T1000 (cell line): ENCODE data around the gene CNMD.
"Not testable (repeated sequence)": the region's sequence is repeated elsewhere in the genome, so short reads cannot be mapped to it uniquely, and the experiment has no call there.

Experiments
- DNase-seq: peaks from one replicate; lab custom pipeline; 2025; ENCODE audit warnings: mixed read lengths; lab: John Stamatoyannopoulos, UW

Gene CNMD

DNA sequence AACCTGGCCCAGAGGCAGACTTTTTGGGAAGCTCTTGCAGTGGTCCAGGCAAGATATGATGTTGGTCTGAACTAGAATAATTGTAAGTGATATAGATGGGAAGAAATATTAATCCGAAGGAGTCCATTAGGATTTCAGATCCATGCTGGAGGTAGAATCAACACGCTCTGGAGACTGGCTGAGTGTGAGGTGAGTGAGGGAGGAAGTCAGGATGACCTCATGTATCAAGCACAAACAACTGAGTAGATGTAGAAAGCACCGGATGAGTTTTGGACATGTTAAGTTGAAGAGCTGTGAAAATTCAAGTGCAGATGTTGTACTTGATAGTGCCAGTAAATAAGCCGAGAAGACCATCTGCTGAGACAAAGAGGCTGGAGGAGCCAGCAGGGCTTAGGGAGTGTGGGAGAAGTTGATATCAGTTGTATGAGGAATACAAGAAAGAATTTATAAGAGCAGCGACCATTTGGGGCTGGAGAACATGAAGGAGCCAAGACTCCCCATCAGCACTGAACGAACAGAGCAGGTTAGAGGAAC is 5.3 kb upstream of the CNMD start:
- no peak for DNase-seq

DNA sequence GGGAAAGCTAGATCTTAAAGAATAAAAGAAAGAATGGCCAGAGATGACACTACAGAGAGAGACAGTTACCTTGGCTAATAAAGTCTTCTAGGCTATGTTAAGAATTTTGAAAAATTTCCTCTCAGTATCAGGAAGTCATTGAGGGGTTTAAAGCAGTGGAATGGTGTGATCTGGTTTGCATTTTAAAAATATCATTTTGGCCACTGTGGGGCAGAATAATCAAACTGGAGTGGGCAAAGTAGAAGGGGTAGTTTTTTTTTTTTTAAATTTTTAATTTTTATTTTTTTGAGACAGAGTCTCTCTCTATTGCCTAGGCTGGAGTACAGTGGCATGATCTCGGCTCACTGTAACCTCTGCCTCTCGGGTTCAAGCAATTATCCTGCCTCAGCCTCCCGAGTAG is 4.4 kb upstream of the CNMD start:
- no peak for DNase-seq

DNA sequence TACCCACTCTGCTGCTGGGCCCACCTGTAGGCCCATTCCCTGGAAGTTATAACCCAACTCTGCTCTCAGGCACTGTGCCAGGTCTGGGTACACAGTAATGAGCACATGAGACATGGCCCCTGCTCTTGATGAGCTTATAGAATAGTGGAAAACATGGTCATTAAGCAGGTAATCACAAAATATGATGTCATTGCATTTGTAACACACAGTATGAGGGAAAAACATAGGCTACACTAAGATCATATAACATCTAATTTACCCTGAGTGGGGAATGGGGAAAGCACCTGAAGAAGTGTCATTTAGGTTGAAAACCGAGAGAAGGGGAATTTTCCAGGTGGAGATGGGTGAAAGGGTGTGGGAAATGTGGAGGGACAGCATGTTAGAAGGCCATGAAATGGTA is 3.9 kb upstream of the CNMD start:
- no peak for DNase-seq

DNA sequence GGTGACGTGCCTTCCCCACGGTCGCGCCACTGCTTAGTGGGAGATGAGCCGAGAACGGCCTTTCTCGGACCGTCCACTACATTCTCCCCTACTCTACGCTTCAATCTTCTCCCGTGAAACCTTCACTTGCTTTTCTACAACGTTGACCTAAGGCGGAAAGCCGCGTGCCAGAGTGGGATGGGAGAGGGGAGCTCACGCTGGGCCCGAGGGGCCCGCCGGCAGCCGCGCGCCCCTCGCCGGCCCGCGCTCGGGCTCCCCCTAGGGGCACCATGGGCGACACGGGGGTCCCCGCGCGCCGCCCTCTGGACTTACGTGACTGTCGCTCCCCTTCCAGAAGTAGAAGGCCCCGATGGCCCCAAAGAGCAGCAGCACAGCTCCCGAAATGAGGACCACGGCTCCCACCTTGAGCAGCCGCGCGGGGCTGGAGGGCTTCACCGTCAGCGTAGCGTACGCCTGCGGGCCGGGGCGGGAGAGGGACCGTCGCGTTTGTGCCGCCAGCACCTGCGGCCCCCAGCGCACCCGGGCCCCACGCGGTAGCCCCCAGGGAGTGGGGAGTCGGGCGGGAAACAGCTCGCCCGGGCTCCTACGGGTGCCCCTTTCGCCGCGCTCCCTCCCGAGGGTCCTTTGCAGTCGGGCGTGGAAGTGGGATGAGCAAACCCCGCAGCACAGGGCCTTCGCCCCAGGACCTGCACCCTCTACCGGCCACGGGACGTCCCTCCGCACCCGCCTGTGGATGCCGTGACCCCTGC is 727 bp downstream of the CNMD start:
- no peak for DNase-seq

DNA sequence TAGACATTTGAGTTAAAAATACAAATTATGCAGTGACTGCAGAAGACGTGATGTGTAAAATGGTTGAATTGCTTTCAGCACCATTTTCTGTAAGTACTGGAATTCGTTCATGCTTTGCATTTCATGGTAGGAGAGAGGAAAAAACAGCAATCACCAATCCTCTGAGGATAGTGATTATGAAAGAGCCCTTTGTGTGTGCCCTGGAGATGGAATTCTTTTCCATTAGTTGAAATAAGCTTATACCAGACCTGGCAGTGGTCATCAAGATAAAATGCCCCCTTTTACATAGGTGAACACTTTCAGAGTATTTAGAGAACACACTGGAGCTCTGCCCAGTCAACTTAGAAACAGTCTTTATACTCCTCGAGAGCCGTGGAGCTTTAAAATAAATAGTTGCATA is 1.7 kb downstream of the CNMD start:
- DNase-seq, result no peak

DNA sequence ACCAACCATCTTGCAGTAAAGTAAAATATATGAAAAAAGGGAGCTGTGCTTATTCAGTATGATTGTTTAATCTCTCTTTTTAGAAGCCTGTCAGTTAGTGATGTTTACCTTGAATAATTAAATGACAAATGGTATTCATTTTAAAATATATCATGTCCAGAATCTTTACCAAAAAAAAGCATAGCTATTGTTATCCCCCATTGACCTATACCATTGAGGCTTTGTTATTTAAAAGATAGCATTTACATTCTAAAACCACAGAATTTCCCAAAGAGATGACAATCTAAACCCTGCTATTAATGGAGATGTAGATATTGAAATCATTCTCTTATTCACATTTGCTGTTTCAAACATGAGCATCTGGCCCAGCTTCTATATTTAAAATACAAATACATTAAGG is 2.2 kb downstream of the CNMD start:
- no peak for DNase-seq

DNA sequence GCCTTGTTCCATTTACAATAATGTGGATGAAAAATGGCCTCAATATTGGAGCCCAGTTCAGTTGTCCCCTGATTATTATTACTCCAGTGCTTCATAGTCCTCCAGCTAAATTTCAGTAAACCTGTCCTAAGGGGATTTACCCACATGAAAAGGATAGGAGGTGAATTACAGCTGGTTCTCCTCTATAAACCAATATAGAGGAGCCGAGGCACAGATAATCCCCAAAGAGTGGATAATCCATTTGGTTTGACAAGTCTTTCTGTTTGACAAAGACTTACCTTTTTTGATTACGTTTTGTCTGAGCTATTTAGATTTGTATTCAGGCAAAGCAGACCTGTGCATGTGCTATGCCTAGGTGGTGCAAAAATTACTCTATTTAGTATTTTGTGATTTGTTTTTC is 2.7 kb downstream of the CNMD start:
- DNase-seq, result no peak

DNA sequence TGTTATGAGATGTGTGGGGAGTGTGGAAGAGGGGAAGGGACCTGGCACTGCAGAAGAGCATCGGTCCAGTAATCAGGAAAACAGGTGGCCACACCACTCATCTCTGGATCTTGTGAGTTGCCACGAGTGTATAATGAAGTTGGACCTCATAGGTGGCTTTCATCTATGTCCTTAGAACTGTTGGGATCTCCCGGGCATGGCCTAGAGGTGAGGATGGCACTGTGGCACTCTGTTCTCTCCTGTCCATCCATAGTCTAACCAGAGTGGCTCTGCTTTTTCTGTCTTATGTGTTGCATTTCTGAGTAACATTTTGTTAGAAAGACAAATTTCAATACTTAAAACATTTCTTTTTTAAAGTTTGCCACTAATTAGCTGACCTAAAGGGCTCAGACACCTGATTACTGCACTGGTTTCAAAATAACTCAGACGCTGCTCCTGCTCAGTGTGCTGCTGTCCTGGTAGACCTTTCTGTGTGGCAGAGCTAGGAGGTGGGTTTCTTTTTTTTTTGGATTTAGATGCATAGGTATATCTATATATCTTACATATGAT is 5.5 kb downstream of the CNMD start:
- DNase-seq, result no peak

DNA sequence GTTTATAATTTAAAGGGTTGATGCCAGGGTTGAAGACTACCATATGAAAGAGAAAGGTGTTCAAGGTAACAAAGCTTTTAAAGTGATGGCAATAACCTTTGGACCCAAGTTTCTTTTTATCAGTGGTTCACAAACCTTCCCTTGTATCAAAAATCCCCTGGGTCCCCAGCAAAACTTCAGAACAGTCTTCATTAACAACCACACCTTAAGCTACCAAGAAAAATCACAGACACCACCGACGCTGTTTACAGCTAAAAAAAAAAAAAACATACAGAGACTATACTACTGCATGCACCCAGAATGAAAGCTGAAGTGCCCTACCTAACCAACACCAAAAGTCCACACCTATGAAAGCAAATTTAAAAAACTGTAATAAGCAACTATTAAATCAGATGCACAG is 13.4 kb downstream of the CNMD start:
- no peak for DNase-seq

DNA sequence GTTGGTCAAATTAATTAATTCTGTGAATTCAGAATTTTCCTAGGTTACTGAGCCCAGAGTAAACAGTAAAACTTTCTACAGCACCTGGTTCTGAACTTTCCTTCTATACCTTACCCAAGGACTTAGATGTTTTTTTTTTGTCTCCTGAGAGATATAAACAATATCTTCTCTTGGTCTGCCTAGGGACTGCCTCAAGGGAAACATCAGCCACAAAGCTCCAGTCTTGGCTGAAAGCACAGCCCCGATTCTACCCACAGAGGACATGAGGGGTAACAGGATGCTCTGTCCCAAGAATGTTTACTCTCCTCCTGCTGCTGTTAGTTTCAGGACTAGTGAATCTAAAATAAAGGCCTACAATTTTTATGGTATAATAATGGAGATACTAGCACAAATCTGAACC is 14.3 kb downstream of the CNMD start:
- DNase-seq, result no peak

DNA sequence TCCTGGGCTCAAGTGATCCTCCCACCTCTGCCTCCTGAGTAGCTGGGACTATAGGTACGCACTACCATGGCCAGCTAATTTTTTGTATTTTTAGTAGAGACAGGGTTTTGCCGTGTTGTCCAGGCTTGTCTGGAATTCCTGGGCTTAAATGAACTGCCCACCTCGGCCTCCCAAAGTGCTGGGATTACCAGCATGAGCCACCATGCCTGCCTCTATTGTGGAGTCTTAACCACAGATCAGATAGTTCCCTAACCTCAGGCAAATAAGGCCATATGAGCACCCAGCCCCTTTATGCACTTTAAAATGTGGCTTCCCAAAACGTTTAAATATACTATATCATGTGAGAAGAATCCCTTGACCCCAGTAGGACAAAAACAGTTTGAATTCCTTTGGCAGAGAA is 16.4 kb downstream of the CNMD start:
- DNase-seq, result no peak

DNA sequence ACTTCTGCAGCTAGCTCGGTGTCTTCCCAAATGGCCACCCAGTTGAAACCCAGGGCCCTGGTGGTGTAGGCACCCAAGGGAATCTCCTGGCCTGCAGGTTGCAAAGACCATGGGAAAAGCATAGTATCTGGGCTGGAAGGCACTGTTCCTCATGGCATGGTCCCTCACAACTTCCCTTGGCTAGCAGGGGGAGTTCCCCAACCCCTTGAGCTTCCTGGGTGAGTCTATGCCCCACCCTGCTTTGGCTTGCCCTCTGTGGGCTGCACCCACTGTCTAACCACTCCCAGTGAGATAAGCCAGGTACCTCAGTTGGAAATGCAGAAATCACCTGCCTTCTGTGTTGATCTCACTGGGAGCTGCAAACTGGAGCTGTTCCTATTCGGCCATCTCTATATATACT is 18.3 kb downstream of the CNMD start:
- DNase-seq, result not testable (repeated sequence)

DNA sequence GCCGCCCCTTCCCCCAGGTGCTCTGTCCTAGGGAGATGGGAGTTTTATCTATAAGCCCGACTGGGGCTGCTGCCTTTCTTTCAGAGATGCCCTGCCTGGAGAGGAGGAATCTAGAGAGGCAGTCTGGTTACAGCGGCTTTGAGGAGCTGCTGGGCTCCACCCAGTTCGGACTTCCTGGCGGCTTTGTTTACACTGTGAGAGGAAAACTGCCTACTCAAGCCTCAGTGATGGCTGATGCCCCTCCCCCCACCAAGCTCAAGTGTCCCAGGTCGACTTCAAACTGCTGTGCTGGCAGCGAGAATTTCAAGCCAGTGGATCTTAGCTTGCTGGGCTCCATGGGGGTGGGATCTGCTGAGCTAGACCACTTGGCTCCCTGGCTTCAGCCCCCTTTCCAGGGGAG is 18.7 kb downstream of the CNMD start:
- not testable (repeated sequence) for DNase-seq

DNA sequence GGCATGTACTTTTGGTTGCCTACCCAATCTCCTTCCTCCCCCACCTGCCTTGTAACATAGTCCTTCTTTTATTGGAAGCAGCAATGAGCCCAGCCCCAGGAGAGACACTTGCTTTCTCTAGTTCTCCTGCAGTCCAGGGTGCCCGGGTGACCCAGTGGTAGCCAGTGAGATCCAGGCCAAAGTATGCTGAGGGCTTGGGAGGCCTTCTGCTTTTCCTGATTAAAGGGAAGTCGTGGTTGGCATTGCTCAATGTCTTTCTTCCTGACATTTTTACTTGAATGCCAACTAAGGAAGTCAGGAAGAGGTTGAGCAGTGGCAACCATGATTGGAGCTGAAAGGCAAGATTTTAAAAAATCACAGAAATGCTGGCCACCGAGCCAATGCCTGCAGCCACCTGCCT is 25.7 kb downstream of the CNMD start:
- DNase-seq, result no peak

DNA sequence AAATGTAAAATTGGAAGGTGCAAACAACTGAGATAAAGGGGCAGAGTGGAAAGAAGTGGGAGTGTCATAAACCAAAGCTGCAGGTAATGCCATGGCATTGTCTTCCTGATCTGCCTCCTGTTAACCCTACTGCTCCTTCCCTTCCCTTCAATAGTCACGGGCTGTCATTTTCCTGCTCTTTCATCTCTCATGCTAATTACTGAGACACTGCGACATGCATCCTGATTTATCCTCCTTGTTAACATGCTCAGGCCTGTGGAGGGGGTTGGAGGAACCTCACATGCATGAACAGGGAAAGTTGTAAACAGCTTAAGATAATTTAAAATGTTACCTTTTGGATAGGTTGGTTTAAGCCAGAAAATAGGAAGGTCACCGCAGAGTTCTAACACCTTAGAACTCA is 27.2 kb downstream of the CNMD start:
- DNase-seq, result no peak

DNA sequence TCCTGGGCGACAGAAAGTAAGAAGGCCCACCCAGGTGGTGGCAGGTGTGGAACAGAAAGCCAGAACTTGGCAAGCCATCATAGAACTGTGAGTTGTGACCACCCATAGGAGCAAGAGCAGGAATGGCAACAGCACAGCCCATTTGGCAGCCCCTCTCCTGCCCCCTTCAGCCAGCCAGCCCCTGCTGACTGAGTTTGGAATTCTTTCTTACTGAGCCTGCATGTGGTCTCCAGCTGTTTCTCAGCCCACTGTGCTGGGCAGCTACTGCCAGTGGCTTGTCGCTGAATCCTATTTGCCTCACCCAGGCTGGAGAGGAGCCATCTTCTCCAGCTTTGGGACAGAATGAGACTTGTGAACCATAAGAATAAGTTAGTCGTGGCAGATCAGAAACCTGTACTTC is 28.3 kb downstream of the CNMD start:
- DNase-seq, result no peak

DNA sequence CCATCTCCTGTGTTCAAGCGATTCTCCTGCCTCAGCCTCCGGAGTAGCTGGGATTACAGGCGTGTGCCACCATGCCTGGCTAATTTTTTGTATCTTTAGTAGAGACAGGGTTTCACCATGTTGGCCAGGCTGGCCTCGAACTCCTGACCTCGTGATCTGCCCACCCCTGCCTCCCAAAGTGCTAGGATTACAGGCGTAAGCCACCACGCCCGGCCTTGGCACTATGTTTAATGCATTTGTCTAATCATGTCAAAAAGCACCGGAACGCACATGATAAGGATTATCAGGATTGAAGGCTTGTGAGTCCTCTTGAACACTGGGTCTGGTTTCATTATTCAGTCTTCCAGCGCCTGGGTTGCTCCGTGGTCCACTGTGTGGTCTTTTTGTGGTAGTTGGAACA is 31.4 kb downstream of the CNMD start:
- not testable (repeated sequence) for DNase-seq

DNA sequence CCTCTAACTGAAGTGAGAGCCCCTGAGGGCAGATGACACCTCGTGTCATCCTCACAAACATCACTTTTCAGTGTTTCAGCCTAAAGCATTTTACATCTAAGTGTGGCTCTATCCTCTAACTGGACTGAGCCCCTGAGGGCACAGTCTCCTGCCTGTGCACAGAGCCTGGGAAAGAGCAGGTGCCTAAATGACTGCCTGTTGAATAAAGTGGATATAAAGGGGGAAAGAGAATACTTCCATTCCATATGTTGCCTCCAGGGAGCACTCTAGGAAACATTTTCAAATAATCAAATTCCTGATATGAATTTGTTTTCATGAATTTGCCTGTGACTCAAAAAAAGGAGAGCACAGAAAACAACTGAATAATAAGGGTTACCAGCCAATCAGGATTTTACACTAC is 32.2 kb downstream of the CNMD start:
- no peak for DNase-seq

DNA sequence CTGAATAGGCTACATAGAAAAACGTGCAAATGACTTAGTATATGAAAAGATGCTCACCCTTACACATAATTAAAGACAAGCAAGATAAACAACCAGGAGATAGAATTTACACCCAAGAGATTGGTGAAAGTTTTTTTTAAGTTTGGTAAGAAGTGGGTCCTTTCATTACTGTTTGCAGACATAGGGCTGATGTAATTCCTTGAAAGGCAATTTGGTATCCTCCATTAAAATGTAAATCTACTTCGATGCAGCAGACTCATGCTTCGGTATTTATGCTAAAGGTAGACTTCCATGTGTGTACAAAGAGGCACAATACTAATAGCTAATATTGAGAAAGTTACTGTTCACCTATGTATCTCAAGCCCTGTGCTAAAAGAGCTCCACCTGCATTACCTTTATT is 33.5 kb downstream of the CNMD start:
- DNase-seq, result no peak

DNA sequence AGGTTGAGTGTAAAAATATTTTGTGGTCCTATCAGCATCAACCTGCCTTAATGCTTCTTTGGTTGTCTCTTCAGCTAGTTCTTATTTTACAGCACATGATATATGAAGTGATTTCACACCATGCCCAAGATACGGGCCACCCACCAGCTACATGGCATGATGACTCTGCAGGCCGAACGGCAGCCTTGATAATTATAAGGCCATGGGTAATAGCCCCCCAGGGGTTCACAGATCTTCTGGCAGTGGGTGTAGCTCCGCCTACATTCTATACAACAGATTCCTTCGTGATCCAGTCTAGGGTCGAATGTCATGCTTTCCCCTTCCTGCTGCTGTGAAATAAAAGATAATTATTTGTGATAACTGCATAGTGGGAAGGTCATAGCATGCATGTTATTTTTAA is 36.1 kb downstream of the CNMD start:
- no peak for DNase-seq

DNA sequence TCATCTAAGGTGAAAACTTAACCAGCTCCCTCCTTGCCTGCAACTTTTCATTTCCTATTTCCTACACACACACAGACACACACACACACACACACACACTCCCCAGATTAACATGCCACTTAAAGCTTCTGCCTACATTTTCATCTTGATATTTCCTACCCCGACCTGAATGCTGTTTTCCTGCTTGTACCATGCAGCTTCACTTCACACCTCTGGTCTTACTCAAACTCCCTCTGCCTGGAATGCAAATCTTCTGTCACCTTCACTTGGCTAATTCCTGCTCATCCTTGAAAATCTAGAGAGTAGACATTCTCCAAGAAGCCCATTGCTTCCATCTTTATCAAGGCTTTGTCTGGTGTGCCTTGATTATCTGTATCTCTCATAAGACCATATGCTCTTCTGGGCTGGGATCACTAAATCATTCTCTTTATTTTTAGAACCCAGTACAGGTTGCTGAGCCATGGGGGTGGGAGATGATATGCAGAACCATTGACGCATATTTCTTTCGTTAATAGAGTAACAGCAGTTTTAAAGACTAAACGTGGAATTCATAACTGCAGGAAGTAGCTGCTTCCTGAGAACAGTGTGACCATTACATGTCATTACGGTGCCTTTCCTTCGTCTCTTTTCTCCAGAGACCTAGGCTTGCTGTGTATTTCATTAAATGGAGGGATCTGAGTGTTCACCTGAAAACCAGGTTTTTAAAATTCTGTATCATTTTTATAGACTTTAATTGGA is 37.7 kb downstream of the CNMD start:
- DNase-seq, result no peak

DNA sequence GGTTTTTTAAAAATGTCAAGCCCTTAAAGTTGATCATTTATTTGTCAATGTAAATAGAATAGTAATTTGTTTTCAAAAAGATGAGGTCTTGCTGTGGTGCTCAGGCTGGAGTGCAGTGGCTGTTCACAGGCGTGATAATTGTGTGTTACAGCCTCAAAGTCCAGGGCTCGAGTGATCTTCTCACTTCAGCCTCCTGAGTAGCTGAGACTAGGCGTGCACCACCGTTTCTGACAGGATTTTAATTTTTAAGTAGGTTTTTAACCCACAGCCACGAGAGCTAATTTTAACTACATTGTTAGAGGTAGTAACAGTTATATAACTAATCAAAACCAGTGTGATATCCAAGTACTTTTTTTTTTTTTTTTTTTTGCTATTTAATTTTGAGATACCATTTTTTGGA is 43.1 kb downstream of the CNMD start:
- no peak for DNase-seq

DNA sequence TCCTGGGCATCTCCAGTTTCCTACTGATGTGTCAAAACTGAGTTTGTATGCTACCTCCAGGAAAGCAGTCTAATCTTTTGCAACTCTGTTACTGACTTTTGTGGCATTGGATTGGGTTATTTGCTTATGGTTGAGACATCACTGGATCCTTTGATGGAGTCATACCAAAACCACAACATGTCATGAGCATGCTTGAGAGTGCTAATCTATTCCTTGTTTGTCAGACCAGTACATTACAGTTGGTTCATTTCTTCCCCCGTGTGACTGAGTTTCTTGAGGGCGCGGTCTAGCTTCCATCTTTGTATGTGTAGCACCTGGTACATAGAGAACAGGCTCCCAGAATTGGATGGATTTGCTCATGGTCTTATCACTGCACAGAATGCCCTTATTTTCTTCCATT is 43.8 kb downstream of the CNMD start:
- no peak for DNase-seq
